Measurements from ENCODE around the gene FRMPD4.

The FRMPD4 gene

DNA sequence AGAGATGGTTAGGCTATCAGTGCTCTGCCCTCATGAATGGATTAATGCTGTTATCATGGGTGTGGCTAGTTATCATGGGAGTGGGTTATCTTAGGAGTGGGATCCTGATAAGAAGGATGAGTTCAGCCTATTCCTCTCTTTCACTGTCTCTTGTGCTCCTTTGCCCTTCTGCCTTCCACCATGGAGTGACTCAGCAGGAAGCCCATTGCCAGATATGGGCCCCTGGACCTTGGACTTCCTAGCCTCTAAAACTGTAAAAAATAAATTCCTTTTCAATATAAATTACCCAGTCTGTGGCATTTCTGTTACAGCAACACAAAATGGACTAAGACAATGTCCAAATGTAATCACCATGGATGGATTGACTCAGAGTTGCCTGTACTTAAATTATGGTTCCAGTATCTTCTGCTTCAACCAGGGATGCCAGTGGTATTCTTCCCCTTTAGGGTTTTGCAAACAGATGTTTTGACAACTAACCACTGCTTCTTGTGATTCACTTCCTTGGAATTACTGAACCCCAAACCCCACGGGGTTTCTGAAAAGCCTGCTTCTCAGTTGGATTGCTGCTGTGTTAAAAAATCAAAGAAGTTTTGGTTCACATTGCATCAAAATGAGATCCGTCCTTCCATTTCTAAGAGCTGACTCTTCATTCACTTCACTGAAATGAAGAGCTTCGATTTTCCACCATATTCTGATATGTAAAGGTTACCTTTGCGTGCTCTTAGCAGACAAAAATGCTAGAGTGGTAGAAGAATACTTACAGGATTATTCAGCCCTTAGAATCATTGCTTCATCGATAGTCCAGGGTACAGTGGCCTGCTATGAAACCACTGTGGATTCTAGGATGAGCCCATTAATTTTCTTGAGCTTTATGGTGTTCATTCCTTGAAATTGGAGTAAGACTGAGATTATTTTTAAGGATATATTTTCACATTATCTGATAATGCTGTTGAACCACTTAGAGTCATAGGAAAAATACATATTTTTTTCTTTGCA lies 107.7 kb downstream of the FRMPD4 start:
- Histone ChIP-seq H3K4me2 (ENCODE audit: low read length) (no peak overlapping the region), H3K4me3 (ENCODE audit: low read depth, low read length, poor library complexity, severe bottlenecking) (no peak overlapping the region), H3F3A (ENCODE audit: insufficient read depth, low read length) (no peaks in the 10 kb centered on the region), H3K36me3 (ENCODE audit: insufficient read depth, low read length) (no peaks in the 10 kb centered on the region), H3K9ac (ENCODE audit: low read length) (no peak overlapping the region), H3K27ac (ENCODE audit: low read depth, low read length, poor library complexity, severe bottlenecking) (no peak overlapping the region), H2AFZ (ENCODE audit: low read length) (no peak overlapping the region), H3K27me3 (ENCODE audit: insufficient read depth, low read length) (no peaks in the 10 kb centered on the region), H3K79me2 (ENCODE audit: insufficient read depth, low read length) (no peaks in the 10 kb centered on the region), H3K4me1 (ENCODE audit: insufficient read depth, low read length, severe bottlenecking) (no peaks in the 10 kb centered on the region), H3K9me3 (ENCODE audit: low read length) (no peaks in the 10 kb centered on the region), H4K20me1 (ENCODE audit: insufficient read depth, low read length) (no peaks in the 10 kb centered on the region), H3K9me2 (ENCODE audit: low read depth, low read length) (no peaks in the 10 kb centered on the region)
- TF ChIP-seq, protein P1, sequence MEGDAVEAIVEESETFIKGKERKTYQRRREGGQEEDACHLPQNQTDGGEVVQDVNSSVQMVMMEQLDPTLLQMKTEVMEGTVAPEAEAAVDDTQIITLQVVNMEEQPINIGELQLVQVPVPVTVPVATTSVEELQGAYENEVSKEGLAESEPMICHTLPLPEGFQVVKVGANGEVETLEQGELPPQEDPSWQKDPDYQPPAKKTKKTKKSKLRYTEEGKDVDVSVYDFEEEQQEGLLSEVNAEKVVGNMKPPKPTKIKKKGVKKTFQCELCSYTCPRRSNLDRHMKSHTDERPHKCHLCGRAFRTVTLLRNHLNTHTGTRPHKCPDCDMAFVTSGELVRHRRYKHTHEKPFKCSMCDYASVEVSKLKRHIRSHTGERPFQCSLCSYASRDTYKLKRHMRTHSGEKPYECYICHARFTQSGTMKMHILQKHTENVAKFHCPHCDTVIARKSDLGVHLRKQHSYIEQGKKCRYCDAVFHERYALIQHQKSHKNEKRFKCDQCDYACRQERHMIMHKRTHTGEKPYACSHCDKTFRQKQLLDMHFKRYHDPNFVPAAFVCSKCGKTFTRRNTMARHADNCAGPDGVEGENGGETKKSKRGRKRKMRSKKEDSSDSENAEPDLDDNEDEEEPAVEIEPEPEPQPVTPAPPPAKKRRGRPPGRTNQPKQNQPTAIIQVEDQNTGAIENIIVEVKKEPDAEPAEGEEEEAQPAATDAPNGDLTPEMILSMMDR (IDR thresholded peaks at IDR 0.05; ENCODE audit: low read length): no peak
- TF ChIP-seq EZH2 (IDR thresholded peaks at IDR 0.05; ENCODE audit: borderline replicate concordance, low read length): no peak

DNA sequence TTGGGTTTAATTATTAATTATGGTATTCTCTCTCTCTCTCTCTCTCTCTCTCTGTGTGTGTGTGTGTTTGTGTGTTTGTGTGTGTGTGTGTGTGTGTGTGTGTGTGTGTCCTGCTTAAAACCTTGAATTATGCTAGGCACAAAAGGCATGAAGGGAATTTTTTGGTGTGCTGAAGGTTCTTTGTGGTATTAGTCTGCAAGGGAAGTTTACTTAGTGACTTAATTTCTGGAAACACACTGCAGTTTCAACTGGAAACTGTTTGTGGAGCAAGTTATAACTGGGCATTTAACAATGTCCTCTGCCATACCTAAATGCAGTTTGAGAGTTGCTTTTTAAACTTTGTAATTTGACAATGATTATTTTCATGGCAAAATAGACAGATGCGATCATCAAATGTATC lies 111.7 kb downstream of the FRMPD4 start:
- H2AFZ ChIP-seq (ENCODE audit: low read length): no peak overlapping the region
- no peaks in the 10 kb centered on the region for H3K27me3 ChIP-seq (ENCODE audit: insufficient read depth, low read length)
- H4K20me1 ChIP-seq (ENCODE audit: insufficient read depth, low read length): no peaks in the 10 kb centered on the region
- no peak overlapping the region for H3K4me3 ChIP-seq (ENCODE audit: low read depth, low read length, poor library complexity, severe bottlenecking)
- no peaks in the 10 kb centered on the region for H3K79me2 ChIP-seq (ENCODE audit: insufficient read depth, low read length)
- H3K9me3 ChIP-seq (ENCODE audit: low read length): no peaks in the 10 kb centered on the region
- H3K27ac ChIP-seq (ENCODE audit: low read depth, low read length, poor library complexity, severe bottlenecking): no peak overlapping the region
- no peak overlapping the region for H3K4me2 ChIP-seq (ENCODE audit: low read length)
- no peaks in the 10 kb centered on the region for H3K4me1 ChIP-seq (ENCODE audit: insufficient read depth, low read length, severe bottlenecking)
- no peaks in the 10 kb centered on the region for H3K9me2 ChIP-seq (ENCODE audit: low read depth, low read length)
- TF ChIP-seq, protein P1 (IDR thresholded peaks at IDR 0.05; ENCODE audit: low read length): no peak
- TF ChIP-seq EZH2 (IDR thresholded peaks at IDR 0.05; ENCODE audit: borderline replicate concordance, low read length): no peak
- H3K36me3 ChIP-seq (ENCODE audit: insufficient read depth, low read length): no peaks in the 10 kb centered on the region
- no peaks in the 10 kb centered on the region for H3F3A ChIP-seq (ENCODE audit: insufficient read depth, low read length)
- H3K9ac ChIP-seq (ENCODE audit: low read length): no peak overlapping the region

DNA sequence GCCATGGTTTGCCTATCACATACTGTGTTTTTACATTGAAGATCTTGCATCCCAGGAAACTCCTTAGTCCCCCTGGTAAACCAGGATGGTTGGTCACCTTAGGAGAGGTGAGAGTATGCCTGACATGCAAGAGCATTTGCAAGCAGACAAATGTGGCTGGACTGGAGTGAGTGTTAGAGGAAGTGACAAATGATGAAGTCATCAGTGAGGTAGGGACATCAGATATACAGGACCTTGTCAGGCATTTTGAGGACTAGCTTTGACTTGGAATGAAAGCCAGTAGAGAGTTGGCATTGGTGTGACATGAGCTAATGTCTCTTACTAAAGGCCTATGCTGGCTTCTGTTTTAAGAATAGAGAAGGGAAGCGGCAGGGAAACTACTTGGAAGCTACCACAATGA lies 124.9 kb downstream of the FRMPD4 start:
- Histone ChIP-seq H3K27ac (ENCODE audit: low read depth, low read length, poor library complexity, severe bottlenecking) (no peak overlapping the region), H3K79me2 (ENCODE audit: insufficient read depth, low read length) (no peaks in the 10 kb centered on the region), H3K4me3 (ENCODE audit: low read depth, low read length, poor library complexity, severe bottlenecking) (no peak overlapping the region), H3F3A (ENCODE audit: insufficient read depth, low read length) (no peaks in the 10 kb centered on the region), H3K9ac (ENCODE audit: low read length) (no peak overlapping the region), H3K4me1 (ENCODE audit: insufficient read depth, low read length, severe bottlenecking) (no peaks in the 10 kb centered on the region), H3K36me3 (ENCODE audit: insufficient read depth, low read length) (no peaks in the 10 kb centered on the region), H3K27me3 (ENCODE audit: insufficient read depth, low read length) (no peaks in the 10 kb centered on the region), H3K4me2 (ENCODE audit: low read length) (no peak overlapping the region), H3K9me2 (ENCODE audit: low read depth, low read length) (no peaks in the 10 kb centered on the region), H2AFZ (ENCODE audit: low read length) (no peak overlapping the region), H4K20me1 (ENCODE audit: insufficient read depth, low read length) (no peaks in the 10 kb centered on the region), H3K9me3 (ENCODE audit: low read length) (no peaks in the 10 kb centered on the region)
- TF ChIP-seq, protein P1 (IDR thresholded peaks at IDR 0.05; ENCODE audit: low read length): no peak
- no peak for TF ChIP-seq EZH2 (IDR thresholded peaks at IDR 0.05; ENCODE audit: borderline replicate concordance, low read length)
